WTC11 (cell line): Measurements from ENCODE around the gene HS2ST1. TPM values are rescaled to one million over a fixed set of nuclear protein-coding genes. Genes with fewer than 3 reads are reported as not detected.

Source experiments
- ATAC-seq: fragments of 200-7000 bp; cut with Tn5 transposase; 2 replicates; pipeline ENCODE4 v1.10.0; 2021; ENCODE audit warnings: mild to moderate bottlenecking, moderate library complexity
- CTCF ChIA-PET: fragments of 300-600 bp; sonication (Branson Sonifier 250); formaldehyde crosslinking; loops from one replicate; lab custom pipeline; 2021; ENCODE audit warnings: antibody characterized with exemption; lab: Charles Lee
- POLR2A ChIA-PET: fragments of 350-600 bp; sonication (Branson Sonifier 250); formaldehyde crosslinking; loops from one replicate; lab custom pipeline; 2021; ENCODE audit warnings: antibody characterized with exemption; lab: Charles Lee
- DNase-seq: peaks from one replicate; pipeline ENCODE4 v3.0.0; 2021; ENCODE audit warnings: low spot score
- H3K27ac Mint-ChIP-seq: 2 replicates; pipeline ENCODE4 v1.8.0; 2021; ENCODE audit warnings: mixed read lengths
- H3K27me3 Mint-ChIP-seq: 2 replicates; pipeline ENCODE4 v1.8.0; 2021; ENCODE audit warnings: low read depth, mild to moderate bottlenecking, moderate library complexity, mixed read lengths
- H3K36me3 Mint-ChIP-seq: 2 replicates; pipeline ENCODE4 v1.8.0; 2021; ENCODE audit warnings: mixed read lengths
- H3K4me1 Mint-ChIP-seq: 2 replicates; pipeline ENCODE4 v1.8.0; 2022; ENCODE audit warnings: mixed read lengths
- H3K4me3 Mint-ChIP-seq: 2 replicates; pipeline ENCODE4 v1.8.0; 2021; ENCODE audit warnings: mild to moderate bottlenecking, moderate library complexity, mixed read lengths
- H3K9me3 Mint-ChIP-seq: 2 replicates; pipeline ENCODE4 v1.8.0; 2021; ENCODE audit warnings: mixed read lengths
- CDX4 ChIP-seq: fragments of 250-450 bp; sonication (Bioruptor Pico); IDR thresholded peaks from 2 replicates; pipeline ENCODE4 v1.9.0; 2021; ENCODE audit warnings: moderate library complexity, mild to moderate bottlenecking, inconsistent platforms, borderline replicate concordance
- E2F1 ChIP-seq: sonication (generic); formaldehyde crosslinking; IDR thresholded peaks from 2 replicates; pipeline ENCODE4 v1.8.0; 2022; ENCODE audit warnings: mild to moderate bottlenecking, missing genetic modification reagents
- ERG ChIP-seq: fragments of 250-450 bp; sonication (Bioruptor Pico); IDR thresholded peaks from 2 replicates; pipeline ENCODE4 v1.8.0; 2021; ENCODE audit warnings: mild to moderate bottlenecking
- FOXJ3 ChIP-seq: sonication (generic); formaldehyde crosslinking; IDR thresholded peaks from 2 replicates; pipeline ENCODE4 v1.9.0; 2021; ENCODE audit warnings: missing genetic modification reagents, mild to moderate bottlenecking, borderline replicate concordance
- FOXK1 ChIP-seq: sonication (generic); formaldehyde crosslinking; IDR thresholded peaks from 2 replicates; pipeline ENCODE4 v1.8.0; 2022; ENCODE audit warnings: mild to moderate bottlenecking, moderate library complexity, missing genetic modification reagents
- HMGXB4 ChIP-seq: sonication (generic); formaldehyde crosslinking; IDR thresholded peaks from 2 replicates; pipeline ENCODE4 v1.8.1; 2023; ENCODE audit warnings: mild to moderate bottlenecking, moderate library complexity, missing genetic modification reagents
- KAT7 ChIP-seq: sonication (generic); formaldehyde crosslinking; IDR thresholded peaks from 2 replicates; pipeline ENCODE4 v1.8.1; 2023; ENCODE audit warnings: missing genetic modification reagents, mild to moderate bottlenecking, borderline replicate concordance
- MLX ChIP-seq: sonication (generic); formaldehyde crosslinking; IDR thresholded peaks from 2 replicates; pipeline ENCODE4 v1.8.1; 2023; ENCODE audit warnings: mild to moderate bottlenecking, missing genetic modification reagents, moderate library complexity
- MYBL2 ChIP-seq: sonication (generic); formaldehyde crosslinking; IDR thresholded peaks from 2 replicates; pipeline ENCODE4 v1.8.1; 2023; ENCODE audit warnings: mild to moderate bottlenecking, moderate library complexity, missing genetic modification reagents
- NFYB ChIP-seq: sonication (generic); formaldehyde crosslinking; conservative IDR thresholded peaks from 2 replicates; pipeline ENCODE4 v1.8.0; 2022; ENCODE audit warnings: low read depth, missing genetic modification reagents
- PRDM15 ChIP-seq: sonication (generic); formaldehyde crosslinking; IDR thresholded peaks from 2 replicates; pipeline ENCODE4 v1.8.0; 2022; ENCODE audit warnings: missing genetic modification reagents
- ZBTB21 ChIP-seq: sonication (generic); formaldehyde crosslinking; IDR thresholded peaks from 2 replicates; pipeline ENCODE4 v1.8.1; 2023; ENCODE audit warnings: mild to moderate bottlenecking, missing genetic modification reagents, borderline replicate concordance
- ZNF138 ChIP-seq: sonication (generic); formaldehyde crosslinking; conservative IDR thresholded peaks from 2 replicates; pipeline ENCODE4 v1.8.1; 2022; ENCODE audit warnings: mild to moderate bottlenecking, moderate library complexity, missing genetic modification reagents
- ZNF281 ChIP-seq: sonication (generic); formaldehyde crosslinking; IDR thresholded peaks from 2 replicates; pipeline ENCODE4 v1.8.0; 2023; ENCODE audit warnings: mild to moderate bottlenecking, missing genetic modification reagents
- ZNF396 ChIP-seq: fragments of 250-450 bp; sonication (Bioruptor Pico); IDR thresholded peaks from 2 replicates; pipeline ENCODE4 v1.8.0; 2021; ENCODE audit warnings: mild to moderate bottlenecking, moderate library complexity, borderline replicate concordance
- ZSCAN18 ChIP-seq: fragments of 250-450 bp; sonication (Bioruptor Pico); IDR thresholded peaks from 2 replicates; pipeline ENCODE4 v2.1.2; 2022; ENCODE audit warnings: mild to moderate bottlenecking, moderate library complexity
- total RNA-seq: library from RNA; stranded (reverse); gene quantifications from 3 replicates; pipeline ENCODE4 v1.2.3, GENCODE V29; 2021

The HS2ST1 gene
- total RNA-seq, 1 experiment from 2014 or later = 24.7 TPM

- TF ChIP-seq ZNF281 (CRISPR knock-in tag) (no peak), CDX4 (no peak)
Observed at GRCh38 chr1:87104945-87105344, 190.5 kb downstream of the HS2ST1 start (continued).

- CTCF ChIA-PET = interaction anchor here (1.4 kb wide), 1 partner anchor 11 kb away, joined by 3 read pairs; no protein-coding TSS in a partner anchor
Observed at GRCh38 chr1:87106144-87106543, 191.7 kb downstream of the HS2ST1 start.

GRCh38 chr1:87106867-87107266 is 192.4 kb downstream of the HS2ST1 start:
- no peaks in the 10 kb centered on the region for H3K27me3 Mint-ChIP-seq
- TF ChIP-seq ZSCAN18 (CRISPR knock-in tag) (no peak), FOXJ3 (CRISPR knock-in tag) (no peak), E2F1 (CRISPR knock-in tag) (no peak), MYBL2 (CRISPR knock-in tag) (no peak), ERG (CRISPR knock-in tag) (no peak)
- H3K4me1 Mint-ChIP-seq = peaks cover 15% of the 10 kb centered on the region
- CTCF ChIA-PET = interaction anchor here (1.4 kb wide), 1 partner anchor 10 kb away, joined by 3 read pairs; no protein-coding TSS in a partner anchor
- no peak for DNase-seq
- ATAC-seq = no peak
- H3K4me3 Mint-ChIP-seq = no peak overlapping the region
- H3K36me3 Mint-ChIP-seq = peaks cover 2% of the 10 kb centered on the region
- no peaks in the 10 kb centered on the region; the same call in 1 of the 2 replicates for H3K9me3 Mint-ChIP-seq
- POLR2A ChIA-PET = no interaction called here
- H3K27ac Mint-ChIP-seq = no peak overlapping the region

More at GRCh38 chr1:87106144-87106543, 191.7 kb downstream of the HS2ST1 start:
- Mint-ChIP-seq H3K4me1 (peaks cover 15% of the 10 kb centered on the region), H3K27me3 (no peaks in the 10 kb centered on the region), H3K9me3 (peaks cover 6% of the 10 kb centered on the region)
- no peak for ATAC-seq
- POLR2A ChIA-PET = no interaction called here
- TF ChIP-seq FOXK1 (no peak), MLX (CRISPR knock-in tag) (no peak), KAT7 (CRISPR knock-in tag) (no peak)
- TF ChIP-seq, all 79 proteins: peak for 0
- peaks cover 9% of the 10 kb centered on the region for H3K36me3 Mint-ChIP-seq
- H3K27ac Mint-ChIP-seq = no peak overlapping the region
- H3K4me3 Mint-ChIP-seq = no peak overlapping the region
- no peak for DNase-seq

GRCh38 chr1:87108228-87108627 is 193.8 kb downstream of the HS2ST1 start:
- ATAC-seq (no peak), DNase-seq (no peak)
- Mint-ChIP-seq H3K9me3 (no peaks in the 10 kb centered on the region), H3K4me1 (peaks cover 15% of the 10 kb centered on the region), H3K36me3 (peaks cover 2% of the 10 kb centered on the region), H3K4me3 (no peak overlapping the region), H3K27me3 (no peaks in the 10 kb centered on the region), H3K27ac (no peak overlapping the region)
- CTCF ChIA-PET = interaction anchor here (0.9 kb wide), 1 partner anchor 12 kb away, joined by 3 read pairs; no protein-coding TSS in a partner anchor
- POLR2A ChIA-PET = no interaction called here
- TF ChIP-seq NFYB (CRISPR knock-in tag) (no peak), PRDM15 (CRISPR knock-in tag) (no peak), HMGXB4 (CRISPR knock-in tag) (no peak), ZNF396 (CRISPR knock-in tag) (no peak), ZNF138 (no peak), ZBTB21 (CRISPR knock-in tag) (no peak)
